GM12891 (cell line): ENCODE data around the gene NSUN7.

Experiments
- PAX5 ChIP-seq: IDR thresholded peaks from 2 replicates; pipeline ENCODE4 v1.6.1; 2011; ENCODE audit warnings: low read length, moderate library complexity, mild to moderate bottlenecking; ENCODE audit not compliant: insufficient read depth, severe bottlenecking
- POLR2A ChIP-seq: IDR thresholded peaks from 2 replicates; pipeline ENCODE4 v1.6.1; 2011; ENCODE audit warnings: low read depth, low read length, control low read depth
- POLR2AphosphoS5 ChIP-seq: IDR thresholded peaks from 2 replicates; pipeline ENCODE4 v1.6.1; 2011; ENCODE audit warnings: low read depth, low read length, control low read depth
- TAF1 ChIP-seq: IDR thresholded peaks from 2 replicates; pipeline ENCODE4 v1.6.1; 2011; ENCODE audit warnings: low read depth, low read length, control low read depth

- TF ChIP-seq POLR2AphosphoS5 = no peak
- no peak for TF ChIP-seq TAF1
- no peak for TF ChIP-seq PAX5
- no peak for TF ChIP-seq POLR2A
Observed at GRCh38 chr4:40804598-40804997, 54.8 kb downstream of the NSUN7 start.
